Activated CD4-positive, alpha-beta T cell treated with anti-CD3 and anti-CD28 coated beads, Interleukin-2, amount 50 U/mL, for 48 hours (primary cell): ENCODE data around the gene GOLGA6L10.
"Not testable (repeated sequence)": the region's sequence is repeated elsewhere in the genome, so short reads cannot be mapped to it uniquely, and the experiment has no call there.

Source experiments
- DNase-seq, 2 experiments: peaks; one replicate each; pipeline ENCODE4 v3.0.0-alpha.2; 2020

Gene GOLGA6L10

DNA sequence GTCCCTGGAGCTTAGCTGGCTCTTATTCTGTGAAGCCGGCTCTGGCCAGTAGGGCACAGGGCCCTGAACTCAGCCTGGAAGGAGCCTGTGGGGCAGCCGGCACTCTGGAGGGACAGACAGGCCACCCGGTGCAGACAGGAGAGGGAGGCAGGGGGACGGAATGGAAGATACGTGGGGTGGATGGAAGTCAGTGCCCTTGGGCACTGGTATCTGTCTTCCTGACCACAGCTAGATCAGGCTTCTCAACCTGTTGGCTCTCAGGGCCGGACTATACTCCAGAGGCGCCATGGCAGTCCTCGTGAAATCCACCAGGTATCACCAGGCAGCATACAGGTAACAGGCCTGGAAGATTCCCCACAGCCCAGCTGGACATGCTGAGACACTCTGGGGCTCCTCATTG, 10.7 kb downstream of the GOLGA6L10 start:
- DNase-seq = not testable (repeated sequence)

DNA sequence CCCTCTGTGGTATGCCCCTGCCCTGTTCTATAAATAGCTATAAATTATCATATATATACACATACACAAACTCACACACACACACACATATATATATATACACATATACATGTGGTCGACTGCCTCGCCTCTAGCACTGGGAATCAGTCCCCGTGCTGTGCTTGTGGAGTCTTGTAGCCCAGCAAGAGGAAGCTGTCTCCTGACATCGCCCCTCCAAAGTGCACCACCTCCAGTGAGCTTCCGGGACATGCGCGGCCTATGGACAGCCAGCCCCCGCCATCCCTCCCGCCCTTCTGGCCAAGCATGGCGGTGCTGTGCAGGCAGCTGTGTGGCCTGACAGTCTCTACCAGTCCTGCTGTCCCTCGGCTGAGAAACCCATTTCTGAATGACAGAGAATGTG, 11.2 kb downstream of the GOLGA6L10 start:
- DNase-seq = not testable (repeated sequence)

DNA sequence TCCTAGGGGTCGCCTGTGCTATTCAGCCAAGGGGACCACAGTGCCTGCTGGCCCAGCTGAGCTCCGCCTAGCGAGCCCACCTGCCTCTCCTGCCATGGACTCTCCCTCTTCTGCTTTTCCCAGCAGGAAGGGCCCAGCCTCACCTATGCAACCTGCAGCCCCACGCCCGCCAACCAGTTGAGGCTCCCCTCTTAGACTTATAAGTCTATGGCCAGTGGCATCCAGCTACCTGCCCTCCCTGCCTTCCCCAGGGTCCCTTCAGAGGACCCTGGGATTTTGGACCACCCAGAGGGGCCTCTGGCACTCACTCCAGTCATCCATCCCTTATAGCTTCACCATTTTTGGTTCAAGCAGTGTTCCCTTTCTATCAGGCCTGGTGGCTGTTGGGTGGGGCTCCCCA, 12.2 kb downstream of the GOLGA6L10 start:
- not testable (repeated sequence) for DNase-seq

DNA sequence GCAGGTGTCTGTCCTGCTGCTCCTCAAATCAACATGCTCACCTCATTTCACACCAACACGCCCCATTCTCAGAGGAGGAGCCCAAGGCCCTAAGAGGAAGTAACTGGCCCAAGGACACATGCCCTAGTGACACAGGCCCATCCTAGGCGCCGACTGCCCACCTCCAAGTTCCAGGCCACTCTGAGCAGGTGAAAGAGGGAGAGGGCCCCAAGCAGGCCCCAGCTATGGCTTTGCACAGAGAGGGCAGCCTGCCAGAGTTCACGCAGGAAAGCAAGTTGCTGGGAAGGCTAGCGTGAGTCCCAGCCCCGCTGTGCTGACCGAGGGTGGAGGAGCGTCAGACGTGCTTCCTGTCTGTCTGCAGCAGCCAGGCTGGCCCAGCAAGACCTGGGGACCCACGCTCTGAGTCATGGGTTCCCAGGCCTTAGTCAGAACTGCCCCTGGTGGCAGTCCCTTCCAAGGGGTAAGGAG, 13.1 kb downstream of the GOLGA6L10 start:
- DNase-seq = not testable (repeated sequence)

DNA sequence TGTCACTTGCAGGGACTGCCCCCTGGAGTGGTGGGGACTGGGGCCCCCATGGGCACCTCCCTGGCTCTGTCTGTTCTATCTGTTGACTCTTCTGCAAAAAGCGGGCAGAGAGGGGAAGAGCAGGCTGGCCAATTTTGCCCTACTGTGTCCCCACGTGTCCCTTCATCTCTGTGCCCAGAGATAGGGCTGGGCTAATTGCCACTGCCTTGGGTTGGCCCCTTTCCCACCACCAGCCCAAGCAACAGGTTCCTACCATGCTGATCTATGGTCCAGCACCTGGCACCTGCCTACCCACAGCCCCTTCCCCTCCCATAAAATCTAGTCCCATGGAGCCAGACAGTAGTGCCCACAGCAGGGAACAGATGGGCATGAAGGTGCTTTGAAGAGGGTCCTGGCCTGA, 14.3 kb downstream of the GOLGA6L10 start:
- not testable (repeated sequence) for DNase-seq

DNA sequence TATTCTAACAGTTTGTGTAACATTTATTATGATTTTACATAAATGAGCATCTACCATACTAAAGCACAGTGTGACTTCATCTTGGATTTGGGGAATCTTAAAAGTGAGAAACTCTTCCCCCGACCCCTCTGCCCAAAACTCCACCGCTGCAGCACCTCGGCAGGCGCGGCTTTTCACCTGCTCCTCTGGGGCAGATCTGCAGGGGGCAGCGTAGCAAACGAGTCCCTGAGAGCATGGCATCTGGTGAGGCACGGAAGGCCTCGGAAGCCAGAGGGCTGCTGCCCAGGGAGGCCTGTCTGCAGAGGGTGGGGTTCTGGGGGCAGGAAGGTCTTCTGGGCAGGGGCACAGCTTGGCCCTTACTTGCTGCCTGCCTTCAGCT, 14.7 kb downstream of the GOLGA6L10 start:
- not testable (repeated sequence) for DNase-seq

DNA sequence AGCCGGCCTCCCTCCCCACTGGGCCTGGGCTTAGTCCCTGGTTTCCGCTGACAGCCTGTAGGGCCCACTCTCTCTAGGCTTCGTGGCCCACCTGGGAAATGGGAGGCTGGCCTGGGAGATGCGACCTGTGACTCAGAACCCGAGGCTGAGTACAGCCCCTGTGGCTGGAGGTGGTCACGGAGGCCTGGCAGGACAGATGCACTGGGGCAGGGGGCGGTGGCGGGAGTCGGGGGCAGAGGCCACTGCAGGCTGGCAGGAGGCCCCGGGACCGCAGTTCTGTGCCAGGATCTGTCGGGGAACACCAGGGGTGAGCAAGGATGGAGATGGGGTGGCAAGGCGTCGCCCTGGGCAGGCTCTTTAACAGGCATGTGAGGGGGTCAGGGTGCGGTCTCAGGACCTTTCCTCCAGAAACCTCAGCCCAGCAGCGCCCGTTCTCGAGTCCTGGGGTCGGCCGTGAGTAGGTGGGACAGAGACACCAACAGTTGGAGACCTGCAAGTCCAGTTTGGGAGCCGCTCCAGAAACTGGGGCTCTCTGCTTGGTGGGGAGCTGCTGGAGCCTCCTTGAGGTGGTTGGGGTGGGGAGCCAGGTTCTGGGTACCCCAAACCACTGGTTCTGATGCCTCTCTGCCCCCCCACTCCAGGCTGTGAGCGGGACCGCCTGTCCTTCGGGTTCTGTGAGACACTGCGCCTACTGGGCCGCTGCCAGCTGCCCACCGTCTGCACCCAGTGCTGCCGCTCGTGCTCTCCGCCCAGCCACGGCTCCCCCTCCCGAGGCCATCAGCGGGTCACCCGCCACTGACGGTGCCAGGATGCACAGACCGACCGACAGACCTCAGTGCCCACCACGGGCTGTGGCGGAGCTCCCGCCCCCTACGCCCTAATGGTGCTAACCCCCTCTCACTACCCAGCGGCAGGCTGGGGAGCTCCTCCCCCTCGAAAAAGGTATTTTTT, 15.4 kb downstream of the GOLGA6L10 start:
- not testable (repeated sequence) for DNase-seq

DNA sequence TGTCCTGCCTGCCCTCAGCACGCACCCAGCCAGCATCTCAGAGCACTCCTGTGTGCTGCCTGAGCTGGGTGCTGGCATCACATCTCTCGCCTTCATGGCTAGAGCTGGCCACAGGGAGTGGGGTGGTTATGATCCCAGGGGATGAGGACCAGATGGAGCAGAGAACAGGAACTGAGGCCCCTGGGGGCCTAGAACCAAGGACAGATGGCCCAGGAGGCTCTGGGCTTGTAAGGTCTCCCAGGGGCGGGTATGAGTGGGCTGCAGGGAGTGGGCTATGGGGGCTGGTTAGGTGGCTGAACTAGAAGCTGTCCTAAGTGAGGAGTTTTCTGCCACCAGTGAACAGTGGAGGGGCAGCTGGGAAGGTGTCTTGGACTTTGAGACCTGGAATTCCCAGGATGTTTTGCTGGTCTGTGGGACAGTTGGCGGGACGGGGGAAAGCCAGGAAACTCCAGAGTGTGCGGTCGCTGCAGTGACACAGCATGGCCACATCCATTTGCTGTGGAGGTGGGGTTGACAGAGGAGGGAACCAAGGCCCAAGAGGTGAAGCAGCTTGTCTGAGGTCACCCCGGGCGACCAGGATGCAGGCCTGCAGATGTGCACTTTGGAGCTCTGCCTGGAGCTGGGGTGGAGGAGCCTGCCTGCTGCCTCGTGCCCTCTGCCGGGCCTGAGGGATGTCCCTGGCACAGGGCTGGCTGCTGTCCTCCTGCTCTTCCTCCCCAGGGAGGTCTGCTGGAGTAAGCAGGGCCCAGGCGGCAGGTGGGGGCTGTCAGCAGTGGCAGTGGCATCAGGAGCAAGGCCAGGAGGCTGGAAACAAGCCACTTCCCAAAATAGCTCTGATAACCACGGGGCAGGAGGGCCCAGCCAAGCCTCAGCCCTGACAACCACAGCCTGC, 16.3 kb downstream of the GOLGA6L10 start:
- not testable (repeated sequence) for DNase-seq

DNA sequence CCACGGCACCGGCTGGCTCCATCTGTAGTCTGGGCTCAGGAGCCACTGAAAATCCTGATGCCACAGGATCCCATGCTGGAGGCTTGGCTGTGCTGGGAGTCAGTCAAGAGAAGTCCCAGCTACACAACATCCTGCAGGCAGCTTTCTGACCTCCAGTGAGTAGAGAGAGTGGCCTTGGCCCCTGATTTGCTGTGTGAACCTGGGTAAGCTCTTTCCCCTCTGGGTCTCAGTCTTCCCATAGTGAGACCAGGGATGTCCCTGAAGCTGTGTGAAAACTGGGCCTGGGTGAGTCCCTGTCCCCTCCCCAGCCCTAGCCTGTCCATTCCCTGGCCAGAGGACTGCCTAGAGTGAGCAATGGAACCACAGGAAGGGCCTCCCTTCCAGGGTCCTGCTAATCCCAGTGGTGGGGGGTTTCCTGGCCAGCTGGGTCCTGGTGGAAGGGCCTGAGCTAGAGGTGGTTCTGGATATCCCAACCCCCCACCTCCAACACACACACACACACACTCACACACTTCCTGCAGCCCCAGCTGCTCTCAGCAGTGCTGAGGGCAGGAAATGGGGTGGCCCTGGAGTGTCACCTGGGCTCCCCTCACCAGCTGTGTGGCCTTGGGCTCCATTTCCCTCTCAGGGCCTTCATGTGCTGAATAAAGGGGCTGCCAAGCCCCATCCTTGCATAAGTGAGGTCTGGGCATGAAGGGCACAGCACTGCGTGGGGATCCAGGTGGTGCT, 17.5 kb downstream of the GOLGA6L10 start:
- DNase-seq = not testable (repeated sequence)

DNA sequence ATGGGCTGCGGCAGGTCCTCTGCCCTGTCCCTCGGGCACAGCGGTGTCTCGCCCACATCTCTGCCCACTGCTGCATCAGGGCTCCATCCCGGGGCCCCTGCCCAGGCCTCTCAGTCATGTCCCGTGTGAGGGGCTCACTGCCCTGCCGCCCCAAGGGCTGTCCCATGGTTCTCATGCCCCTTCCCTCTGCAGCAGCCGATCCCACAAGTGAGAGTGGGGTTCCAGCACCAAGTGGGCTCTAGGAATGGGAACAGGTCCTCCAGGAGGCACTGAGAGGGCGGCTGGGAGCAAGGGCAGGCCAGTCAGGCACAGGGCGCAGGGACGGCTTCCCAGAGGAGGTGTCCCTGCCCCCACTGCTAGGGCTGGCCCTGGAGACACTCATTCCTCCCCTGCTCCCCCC, 18.4 kb downstream of the GOLGA6L10 start:
- DNase-seq = not testable (repeated sequence)

DNA sequence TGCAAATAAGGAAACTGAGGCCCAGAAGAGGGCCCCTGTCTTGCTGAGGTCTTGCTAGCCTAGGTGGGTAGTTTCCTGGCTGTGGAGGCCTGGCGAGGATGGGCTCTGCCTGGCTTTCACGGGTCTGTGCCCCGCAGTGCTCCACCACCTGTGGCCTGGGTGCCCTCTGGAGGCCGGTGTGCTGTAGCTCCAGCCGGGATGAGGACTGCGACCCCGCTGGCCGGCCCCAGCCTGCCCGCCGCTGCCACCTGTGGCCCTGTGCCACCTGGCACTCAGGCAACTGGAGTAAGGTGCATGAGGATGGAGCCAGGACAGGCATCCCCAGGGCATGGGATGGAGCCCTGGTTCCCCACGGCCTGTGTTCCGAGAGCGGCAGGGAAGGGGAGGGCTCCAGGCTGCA, 20.2 kb downstream of the GOLGA6L10 start:
- not testable (repeated sequence) for DNase-seq

DNA sequence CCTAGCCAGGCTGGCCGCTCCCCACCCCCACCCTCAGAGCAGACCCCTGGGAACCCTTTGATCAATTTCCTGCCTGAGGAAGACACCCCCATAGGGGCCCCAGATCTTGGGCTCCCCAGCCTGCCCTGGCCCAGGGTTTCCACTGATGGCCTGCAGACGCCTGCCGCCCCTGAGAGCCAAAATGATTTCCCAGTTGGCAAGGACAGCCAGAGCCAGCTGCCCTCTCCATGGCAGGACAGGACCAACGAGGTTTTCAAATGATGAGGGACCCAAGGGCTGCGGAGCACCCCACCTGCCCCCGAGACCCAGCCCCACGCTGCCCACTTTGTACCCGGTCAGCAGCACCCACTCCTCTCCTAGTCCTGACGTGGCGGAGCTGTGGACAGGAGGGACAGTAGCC, 21.9 kb downstream of the GOLGA6L10 start:
- not testable (repeated sequence) for DNase-seq

DNA sequence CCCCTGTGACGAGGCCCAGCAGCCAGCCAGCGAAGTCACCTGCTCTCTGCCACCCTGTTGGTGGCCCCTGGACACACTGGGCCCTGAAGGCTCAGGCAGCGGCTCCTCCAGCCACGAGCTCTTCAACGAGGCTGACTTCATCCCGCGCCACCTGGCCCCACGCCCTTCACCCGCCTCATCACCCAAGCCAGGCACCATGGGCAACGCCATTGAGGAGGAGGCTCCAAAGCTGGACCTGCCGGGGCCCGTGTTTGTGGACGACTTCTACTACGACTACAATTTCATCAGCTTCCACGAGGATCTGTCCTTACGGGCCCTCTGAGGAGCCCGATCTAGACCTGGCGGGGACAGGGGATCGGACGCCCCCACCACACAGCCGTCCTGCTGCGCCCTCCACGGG, 22.4 kb downstream of the GOLGA6L10 start:
- DNase-seq = not testable (repeated sequence)

DNA sequence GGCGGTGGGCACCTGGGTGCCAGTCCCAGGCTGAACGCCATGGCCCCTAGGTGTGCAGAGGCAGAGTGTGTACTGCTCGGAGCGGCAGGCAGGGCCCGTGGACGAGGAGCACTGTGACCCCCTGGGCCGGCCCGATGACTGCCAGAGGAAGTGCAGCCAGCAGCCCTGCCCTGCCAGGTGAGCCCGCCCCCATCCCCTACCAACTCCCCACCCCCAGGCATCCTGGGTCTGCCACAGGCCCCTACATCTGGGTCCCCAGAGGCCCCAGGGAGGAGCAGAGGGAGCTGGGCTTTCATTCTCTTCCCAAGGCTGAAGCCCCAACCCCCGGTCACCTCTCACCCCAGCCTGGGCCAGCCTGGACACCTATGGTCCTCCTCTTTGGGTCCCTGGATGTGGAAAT, 23.6 kb downstream of the GOLGA6L10 start:
- DNase-seq = not testable (repeated sequence)

DNA sequence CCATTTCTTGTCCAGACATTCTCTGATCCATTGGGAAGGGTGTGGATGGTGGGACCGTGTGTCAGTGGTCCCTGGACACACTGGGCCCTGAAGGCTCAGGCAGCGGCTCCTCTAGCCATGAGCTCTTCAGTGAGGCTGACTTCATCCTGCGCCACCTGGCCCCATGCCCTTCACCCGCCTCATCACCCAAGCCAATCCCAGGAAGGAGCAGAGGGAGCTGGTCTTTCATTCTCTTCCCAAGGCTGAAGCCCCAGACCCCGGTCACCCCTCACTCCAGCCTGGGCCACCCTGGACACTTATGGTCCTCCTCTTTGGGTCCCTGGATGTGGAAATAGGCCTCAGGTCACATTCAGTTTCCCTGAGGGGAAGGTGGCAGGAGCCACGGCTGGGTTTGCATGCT, 24.4 kb downstream of the GOLGA6L10 start:
- not testable (repeated sequence) for DNase-seq

DNA sequence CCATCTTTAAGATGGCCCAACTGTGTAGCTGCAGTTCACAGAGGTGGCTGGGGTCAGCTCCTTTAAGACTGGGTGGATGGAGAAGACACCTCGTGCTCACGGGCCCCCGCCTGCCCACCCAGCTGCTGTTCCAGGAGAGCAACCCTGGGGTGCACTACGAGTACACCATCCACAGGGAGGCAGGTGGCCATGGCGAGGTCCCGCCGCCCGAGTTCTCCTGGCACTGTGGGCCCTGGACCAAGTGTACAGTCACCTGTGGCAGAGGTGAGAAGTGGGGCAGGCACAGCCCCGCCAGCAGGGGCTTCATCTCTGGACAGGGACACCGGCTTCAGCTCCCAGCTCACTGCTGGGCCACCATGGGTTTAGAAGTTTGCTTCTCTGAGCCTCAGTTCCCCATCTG, 26.8 kb downstream of the GOLGA6L10 start:
- not testable (repeated sequence) for DNase-seq

DNA sequence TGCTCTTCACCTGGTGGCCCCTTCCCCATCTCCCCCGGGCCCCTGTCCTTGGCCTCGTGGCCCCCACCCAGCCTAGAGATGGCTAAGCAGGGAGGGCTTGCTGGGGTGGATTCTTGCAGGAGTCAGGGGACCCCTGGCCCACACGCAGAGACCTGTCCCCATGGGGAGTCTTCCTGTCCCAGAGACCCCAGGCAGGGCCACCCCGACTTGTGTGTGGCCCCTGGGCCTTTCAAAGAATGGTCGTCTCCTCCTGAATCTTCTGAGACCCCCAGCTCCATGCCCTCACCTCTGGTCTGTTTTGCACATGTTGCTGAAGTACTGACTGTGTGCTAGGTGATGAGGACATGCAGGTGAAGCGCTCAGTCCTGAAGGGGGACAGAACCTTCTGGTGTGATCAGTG, 28.4 kb downstream of the GOLGA6L10 start:
- DNase-seq = not testable (repeated sequence)

DNA sequence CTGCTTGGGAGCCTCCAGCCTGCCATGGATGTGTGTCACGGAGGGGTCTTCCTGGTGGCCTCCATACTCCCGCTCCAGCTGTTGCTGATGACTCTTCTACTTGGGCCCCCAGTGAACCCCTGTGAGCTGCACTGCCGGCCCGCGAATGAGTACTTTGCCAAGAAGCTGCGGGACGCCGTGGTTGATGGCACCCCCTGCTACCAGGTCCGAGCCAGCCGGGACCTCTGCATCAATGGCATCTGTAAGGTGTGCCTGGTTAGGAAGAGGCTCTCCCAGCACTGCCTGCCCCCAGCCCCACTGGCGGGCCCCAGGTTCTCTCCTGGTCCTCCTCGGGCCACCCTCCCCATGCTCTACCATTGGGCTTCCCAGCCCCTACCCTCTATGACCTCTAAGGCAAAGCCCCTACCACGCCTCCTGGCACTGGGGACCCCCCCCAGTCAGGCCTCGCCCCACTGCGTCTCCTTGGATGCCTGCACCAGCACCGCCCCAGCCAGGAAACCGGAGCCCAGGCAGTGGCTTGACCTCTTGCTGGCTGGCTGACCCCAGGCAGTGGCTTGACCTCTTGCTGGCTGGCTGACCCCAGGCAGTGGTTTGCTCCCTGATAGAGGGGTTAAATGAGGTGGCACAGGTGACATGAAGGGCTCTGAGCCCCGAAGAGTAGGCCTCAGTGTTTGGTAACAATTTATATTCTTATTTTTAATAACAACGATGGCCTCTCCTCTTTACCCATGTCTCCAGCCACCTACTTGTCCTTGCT, 29.6 kb downstream of the GOLGA6L10 start:
- not testable (repeated sequence) for DNase-seq

DNA sequence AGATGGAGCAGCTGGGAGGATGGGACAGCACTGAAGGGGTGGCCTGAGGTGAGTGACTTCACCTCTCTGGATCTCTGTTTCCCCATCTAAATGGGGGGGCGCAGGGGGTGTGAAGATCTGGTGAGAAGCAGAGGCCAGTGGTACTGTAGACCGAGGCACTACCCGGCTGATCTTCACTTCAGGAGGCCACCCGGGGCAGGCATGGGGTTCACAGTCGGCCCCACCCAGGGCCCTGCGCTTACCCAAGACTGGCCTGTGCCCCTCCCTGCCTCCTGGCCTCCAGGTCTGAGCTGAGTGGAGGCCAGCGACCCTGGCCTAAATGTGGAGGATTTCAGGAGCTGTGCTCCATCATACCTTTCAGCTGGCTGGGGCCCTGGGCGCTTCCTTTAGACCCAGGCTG, 31.0 kb downstream of the GOLGA6L10 start:
- DNase-seq = not testable (repeated sequence)

DNA sequence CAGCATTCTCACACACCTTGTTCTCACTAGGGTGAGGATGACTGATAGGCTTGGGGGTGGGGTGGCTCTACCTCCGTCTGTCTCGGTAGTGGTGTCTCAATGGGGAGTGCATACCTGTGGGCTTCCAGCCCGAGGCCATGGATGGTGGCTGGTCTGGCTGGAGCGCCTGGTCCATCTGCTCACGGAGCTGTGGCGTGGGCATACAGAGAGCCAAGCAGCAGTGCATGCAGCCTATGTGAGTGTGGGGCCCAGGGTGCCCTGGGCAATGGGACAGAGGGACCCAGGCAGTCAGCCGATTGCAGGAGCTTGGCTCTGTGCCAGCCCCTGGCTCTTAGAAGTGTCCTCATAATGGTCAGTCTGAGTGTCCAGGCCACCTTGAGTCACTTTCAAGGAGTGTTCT, 31.8 kb downstream of the GOLGA6L10 start:
- not testable (repeated sequence) for DNase-seq

DNA sequence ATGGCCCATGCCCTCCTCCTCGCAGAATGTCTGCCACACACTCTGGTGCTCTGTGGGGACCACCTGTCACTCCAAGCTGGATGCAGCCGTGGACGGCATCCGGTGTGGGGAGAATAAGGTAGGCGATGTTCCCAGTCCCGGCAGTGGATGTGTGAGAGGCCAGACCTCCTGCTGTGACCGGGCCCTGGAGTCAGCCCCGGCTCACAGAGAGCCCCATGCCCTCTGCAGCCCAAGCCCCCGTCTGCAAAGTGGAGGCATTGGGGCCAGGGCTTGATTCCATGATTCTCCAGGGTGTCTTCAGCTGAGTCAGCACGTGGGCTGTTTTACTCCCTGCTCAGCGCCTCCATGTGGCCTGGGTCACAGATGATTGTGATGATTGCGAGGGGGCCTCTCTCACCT, 32.2 kb downstream of the GOLGA6L10 start:
- DNase-seq = no peak
